GM19240 (cell line): ENCODE measurements around the gene COPE.
"Not testable (repeated sequence)": the region's sequence is repeated elsewhere in the genome, so short reads cannot be mapped to it uniquely, and the experiment has no call there.

Experiments used
- DNase-seq: peaks from one replicate; pipeline ENCODE4 v3.0.0; 2011; ENCODE audit warnings: low spot score; ENCODE audit not compliant: insufficient read length

Gene COPE

GRCh38 chr19:18908917-18909619, 10.1 kb downstream of the COPE start:
- DNase-seq, result no peak

- DNase-seq, result no peak
Observed at GRCh38 chr19:18906605-18907519, 12.3 kb downstream of the COPE start.

- no peak for DNase-seq
Observed at GRCh38 chr19:18905513-18906236, 13.5 kb downstream of the COPE start.

GRCh38 chr19:18905058-18905456, 14.1 kb downstream of the COPE start:
- no peak for DNase-seq

- DNase-seq, result no peak
Observed at GRCh38 chr19:18904334-18905057, 14.7 kb downstream of the COPE start.

- no peak for DNase-seq
Observed at GRCh38 chr19:18903156-18904037, 15.8 kb downstream of the COPE start.

- DNase-seq, result not testable (repeated sequence)
Observed at GRCh38 chr19:18902519-18902918, 16.7 kb downstream of the COPE start.

- DNase-seq, result no peak
Observed at GRCh38 chr19:18901491-18901890, 17.7 kb downstream of the COPE start.

- no peak for DNase-seq
Observed at GRCh38 chr19:18900700-18901481, 18.3 kb downstream of the COPE start.

- no peak for DNase-seq
Observed at GRCh38 chr19:18899624-18900560, 19.3 kb downstream of the COPE start.

GRCh38 chr19:18898607-18899408, 20.4 kb downstream of the COPE start:
- no peak for DNase-seq

- no peak for DNase-seq
Observed at GRCh38 chr19:18898081-18898606, 21.0 kb downstream of the COPE start.

GRCh38 chr19:18897094-18898029, 21.8 kb downstream of the COPE start:
- no peak for DNase-seq

GRCh38 chr19:18896421-18896841, 22.8 kb downstream of the COPE start:
- DNase-seq, result no peak

GRCh38 chr19:18895824-18896341, 23.3 kb downstream of the COPE start, which contains the start of gene CERS1:
Gene CERS1, minus strand, starts transcription at chr19:18896158. Its CDS starts 86 bp downstream, at chr19:18896072.
- DNase-seq, result no peak
